ENCODE data around the gene AHI1. TPM values are rescaled to one million over a fixed set of nuclear protein-coding genes. Genes with fewer than 3 reads are reported as not detected.

The AHI1 gene
- total RNA-seq, result 13.3 TPM
- long read RNA-seq, full-length matches to known transcripts, result 1 of 15 reads
- long read RNA-seq, partial matches to known transcripts, result 10 of 15 reads
- long read RNA-seq, other reads (novel, unspliced or antisense), result 4 of 15 reads

- intact Hi-C loops (cut with DNase I), result loop anchor here (2.0 kb wide), 1 partner anchor 791 kb away; the partner anchor contains the start of gene BCLAF1
- DNase-seq (ENCODE audit: low spot score), result peak; percentile 96
These were observed at the start of gene AHI1 for GRCh38 chr6:135497412-135498184. TSS of gene AHI1 (minus strand) at chr6:135497740. CDS start at chr6:135492237, 5,503 bp downstream.

DNA sequence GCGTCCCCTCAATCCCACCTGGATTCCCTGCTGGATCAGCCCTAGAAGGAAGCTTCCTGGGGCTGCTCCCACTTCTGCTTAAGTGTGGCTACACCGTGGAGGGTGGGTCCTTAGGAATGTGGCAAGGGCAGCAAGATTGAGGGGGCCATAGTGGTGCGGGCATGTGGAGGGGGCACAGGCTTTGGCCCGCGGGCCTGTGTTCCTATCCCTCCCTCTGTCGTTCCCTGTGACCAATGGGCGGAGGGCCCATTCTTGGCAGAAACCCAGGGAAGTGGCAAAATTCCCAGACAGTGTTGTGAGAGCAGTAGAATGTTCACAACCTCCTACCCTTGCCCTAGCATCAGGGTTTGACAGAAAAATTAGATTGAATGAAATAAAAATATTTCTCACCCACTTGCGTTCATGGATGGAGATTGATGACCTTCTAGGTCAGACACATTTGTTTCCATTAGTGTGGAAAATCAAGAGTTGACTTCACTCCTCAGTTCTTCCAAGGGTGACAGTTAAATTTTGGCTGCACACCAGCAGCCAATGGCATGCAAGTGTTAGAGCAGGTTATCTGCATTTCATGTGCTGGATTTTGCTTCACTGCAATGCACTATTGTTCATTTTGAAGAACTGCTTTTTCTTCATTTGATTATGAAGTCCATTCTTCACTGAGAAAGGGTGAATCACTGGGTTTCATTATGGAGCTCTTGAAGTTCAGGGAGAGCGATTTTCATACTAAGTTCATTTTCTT is 49.3 kb upstream of the AHI1 start:
- intact Hi-C loops (cut with DNase I), result no loop called here
- DNase-seq (ENCODE audit: low spot score), result no peak

GRCh38 chr6:135546206-135546605 is 48.7 kb upstream of the AHI1 start:
- no peak for DNase-seq (ENCODE audit: low spot score)
- intact Hi-C loops (cut with DNase I), result no loop called here

DNA sequence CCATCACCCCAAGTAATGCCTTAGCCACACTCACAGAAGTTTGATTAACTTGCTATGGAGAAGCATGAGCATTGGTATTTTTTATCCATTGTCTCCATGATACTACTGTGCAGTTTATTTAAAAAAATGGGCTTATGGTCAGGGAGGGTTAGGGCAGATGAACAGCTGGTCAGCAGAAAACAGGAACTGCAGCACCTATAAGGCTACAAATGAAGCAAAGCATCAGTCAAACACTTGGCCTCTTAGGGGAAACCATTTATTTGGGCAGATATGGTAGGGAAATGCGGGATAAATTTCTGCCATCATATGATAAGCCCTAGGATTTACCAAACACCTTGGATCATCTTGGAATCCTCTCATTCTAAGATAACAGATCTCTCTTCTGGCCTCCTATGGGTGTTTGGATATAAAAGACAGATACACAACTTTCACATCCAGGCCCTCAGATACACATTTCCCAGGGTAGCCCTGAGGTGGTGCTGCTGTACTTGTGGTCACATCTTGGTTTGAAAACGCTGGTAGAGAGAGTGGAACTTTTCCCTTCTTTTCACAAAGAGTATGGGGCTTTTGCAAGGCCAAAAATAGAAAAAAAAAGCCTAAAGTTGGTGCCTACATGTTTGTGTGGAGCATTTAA is 42.8 kb upstream of the AHI1 start:
- DNase-seq (ENCODE audit: low spot score), result no peak
- intact Hi-C loops (cut with DNase I), result no loop called here

- no peak for DNase-seq (ENCODE audit: low spot score)
- intact Hi-C loops (cut with DNase I), result loop anchor here (2.0 to 10.0 kb wide), 3 partner anchors 367 to 777 kb away; no protein-coding TSS in a partner anchor
These were observed 40.3 kb upstream of the AHI1 start for GRCh38 chr6:135537741-135538301.

- intact Hi-C loops (cut with DNase I), result loop anchor here (2.0 to 10.0 kb wide), 3 partner anchors 369 to 779 kb away; no protein-coding TSS in a partner anchor
- no peak for DNase-seq (ENCODE audit: low spot score)
These were observed 38.5 kb upstream of the AHI1 start for GRCh38 chr6:135535989-135536414.

GRCh38 chr6:135534773-135535380 is 37.3 kb upstream of the AHI1 start:
- intact Hi-C loops (cut with DNase I), result loop anchor here (10.0 kb wide), 2 partner anchors 370 to 780 kb away; no protein-coding TSS in a partner anchor
- no peak for DNase-seq (ENCODE audit: low spot score)

GRCh38 chr6:135532559-135532958 is 35.0 kb upstream of the AHI1 start:
- no peak for DNase-seq (ENCODE audit: low spot score)
- intact Hi-C loops (cut with DNase I), result loop anchor here (10.0 kb wide), 2 partner anchors 372 to 782 kb away; no protein-coding TSS in a partner anchor

- intact Hi-C loops (cut with DNase I), result loop anchor here (10.0 kb wide), 2 partner anchors 373 to 783 kb away; no protein-coding TSS in a partner anchor
- no peak for DNase-seq (ENCODE audit: low spot score)
These were observed 34.5 kb upstream of the AHI1 start for GRCh38 chr6:135531954-135532490.

GRCh38 chr6:135530113-135530512 is 32.6 kb upstream of the AHI1 start:
- no peak for DNase-seq (ENCODE audit: low spot score)
- intact Hi-C loops (cut with DNase I), result loop anchor here (10.0 kb wide), 2 partner anchors 375 to 785 kb away; no protein-coding TSS in a partner anchor

- intact Hi-C loops (cut with DNase I), result no loop called here
- no peak for DNase-seq (ENCODE audit: low spot score)
These were observed 30.4 kb upstream of the AHI1 start for GRCh38 chr6:135527960-135528249.

DNA sequence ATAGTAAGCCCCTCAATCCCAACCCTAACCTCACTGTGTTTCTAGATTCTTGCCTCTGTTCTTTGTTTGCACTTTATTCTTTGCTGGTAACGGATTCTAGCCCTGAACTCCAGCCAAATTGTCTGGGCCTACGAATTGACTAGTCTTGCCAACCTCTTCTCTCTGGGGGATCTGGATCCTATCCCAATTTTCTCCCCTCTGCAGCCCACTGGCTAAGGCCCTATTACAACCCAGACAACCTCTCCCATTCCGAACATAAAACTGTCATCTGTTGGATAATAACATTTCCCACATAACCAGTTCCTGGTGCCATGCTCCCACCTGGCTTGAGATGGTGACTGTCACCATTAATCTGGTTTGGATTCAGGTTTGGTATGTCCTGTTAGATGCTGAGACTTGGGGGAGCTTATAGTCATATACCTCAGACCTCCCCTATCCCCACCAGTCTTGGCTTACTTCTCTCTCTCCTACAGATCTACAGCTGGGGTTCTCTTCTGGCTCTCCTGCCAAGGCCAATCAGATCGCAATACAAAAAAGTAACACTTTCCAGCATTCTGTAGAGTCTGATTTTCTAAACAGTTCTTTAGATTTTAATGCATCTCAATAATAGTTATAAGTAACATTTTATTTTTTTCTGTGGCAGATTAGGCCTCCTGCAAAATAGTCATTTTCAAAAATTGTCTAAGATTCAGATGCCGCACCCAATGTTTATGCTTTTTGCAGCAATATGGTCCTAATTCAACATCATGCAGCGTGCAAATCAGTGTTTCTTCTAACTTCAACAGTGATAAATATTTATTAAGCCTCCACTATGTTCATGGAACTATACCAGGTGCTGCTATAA is 29.8 kb upstream of the AHI1 start:
- DNase-seq (ENCODE audit: low spot score), result no peak
- intact Hi-C loops (cut with DNase I), result no loop called here

DNA sequence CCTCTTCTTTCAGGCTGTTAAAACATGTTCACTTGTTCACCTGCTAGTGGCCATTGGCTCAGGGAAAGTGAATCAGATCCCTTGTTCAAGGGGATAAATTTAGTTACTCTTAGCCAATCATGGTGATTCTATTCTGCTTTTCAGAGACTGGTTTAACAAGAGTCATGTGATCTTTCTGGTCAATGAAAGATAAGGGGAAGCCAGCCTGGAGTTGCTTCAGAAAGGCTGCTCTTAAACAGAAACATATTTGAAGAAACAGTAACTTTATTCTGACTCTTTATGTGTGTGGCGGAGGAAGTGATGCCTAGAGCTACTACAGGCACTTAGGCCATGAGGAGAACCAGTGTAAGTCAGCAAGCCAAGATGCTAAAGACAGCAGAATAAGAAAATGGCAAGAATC is 28.1 kb upstream of the AHI1 start:
- intact Hi-C loops (cut with DNase I), result no loop called here
- no peak for DNase-seq (ENCODE audit: low spot score)

- DNase-seq (ENCODE audit: low spot score), result no peak
- intact Hi-C loops (cut with DNase I), result no loop called here
These were observed 25.6 kb upstream of the AHI1 start for GRCh38 chr6:135522965-135523692.

GRCh38 chr6:135521431-135521830 is 23.9 kb upstream of the AHI1 start:
- intact Hi-C loops (cut with DNase I), result no loop called here
- DNase-seq (ENCODE audit: low spot score), result no peak

DNA sequence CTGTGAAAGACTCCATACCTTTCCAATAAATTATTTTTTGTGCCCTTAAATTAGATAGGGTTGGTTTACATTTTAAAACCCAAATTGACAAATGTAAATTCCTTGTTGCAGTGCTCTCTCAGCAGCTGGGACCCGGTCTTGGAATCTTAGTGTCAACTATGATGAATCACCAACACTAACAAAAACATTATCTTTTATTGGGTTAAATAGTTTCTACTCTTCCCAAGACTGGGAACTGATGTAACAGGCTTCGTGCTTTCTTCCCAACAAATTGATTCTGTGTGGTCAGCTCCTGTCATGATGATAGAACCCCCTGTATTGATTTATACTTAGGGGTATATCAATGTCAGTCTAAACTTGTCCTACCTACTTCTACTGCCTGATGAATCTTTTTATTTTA is 23.2 kb upstream of the AHI1 start:
- no peak for DNase-seq (ENCODE audit: low spot score)
- intact Hi-C loops (cut with DNase I), result no loop called here

DNA sequence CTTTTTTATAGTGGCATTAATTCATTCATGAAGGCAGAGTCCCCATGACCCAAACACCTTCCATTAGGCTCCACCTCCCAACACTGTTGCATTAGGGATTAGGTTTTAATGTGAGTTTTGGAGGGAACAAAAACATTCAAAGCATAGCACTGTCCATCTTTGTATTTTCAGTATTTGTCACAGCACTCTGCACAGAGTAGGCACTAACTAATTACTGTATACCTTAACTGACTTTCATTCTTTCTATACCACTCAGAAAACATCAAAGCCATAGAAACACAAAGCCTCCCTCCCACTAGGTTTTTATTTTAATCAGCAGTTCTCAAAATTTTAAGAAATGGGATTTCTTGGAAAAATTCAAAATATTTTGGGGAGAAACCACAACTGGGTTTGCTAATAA is 21.8 kb upstream of the AHI1 start:
- intact Hi-C loops (cut with DNase I), result no loop called here
- no peak for DNase-seq (ENCODE audit: low spot score)
